NCI-H748 (cell line): ENCODE data around the gene DAPK1.

Experiments used
- DNase-seq: peaks from one replicate; lab custom pipeline; 2025; ENCODE audit not compliant: unreplicated experiment; lab: John Stamatoyannopoulos, UW

The DAPK1 gene

GRCh38 chr9:87516222-87516925 lies 18.7 kb downstream of the DAPK1 start:
- no peak for DNase-seq

DNA sequence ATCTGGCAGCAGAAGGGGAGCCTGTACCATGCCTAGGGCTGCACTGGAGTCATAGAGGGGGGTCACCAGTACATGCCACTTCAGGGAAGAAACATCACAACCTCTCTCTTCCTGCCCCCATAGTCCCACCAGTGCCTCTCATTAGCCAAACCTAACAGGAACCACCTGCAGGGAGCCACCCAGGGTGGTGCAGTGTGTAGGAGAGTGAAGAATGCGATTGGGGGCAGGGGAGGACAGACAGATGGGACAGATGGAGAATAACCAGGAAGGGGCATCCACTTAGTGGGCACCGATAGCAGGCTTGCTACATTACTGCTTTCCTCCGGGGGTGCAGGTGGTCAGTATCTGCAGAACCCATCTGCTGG lies 19.2 kb downstream of the DAPK1 start:
- DNase-seq = no peak

DNA sequence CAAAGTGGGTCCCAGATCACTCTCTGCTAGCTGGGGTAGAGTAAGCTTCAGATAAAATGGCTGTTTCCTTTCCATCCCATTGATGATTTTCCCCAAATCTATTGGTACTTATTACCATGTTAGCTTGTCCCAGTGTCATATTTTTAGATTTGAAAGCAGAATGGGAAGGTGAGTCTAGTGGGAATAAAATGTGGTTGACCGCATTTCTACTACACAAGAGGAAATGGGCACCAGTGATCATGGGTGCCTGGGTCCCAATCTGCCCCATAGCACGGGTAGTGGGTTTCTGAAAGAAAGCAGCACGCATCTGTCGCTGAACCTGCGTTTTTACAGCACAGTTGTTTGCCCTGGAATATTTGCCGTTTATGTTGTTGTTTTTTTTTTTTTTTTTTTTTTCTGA lies 20.1 kb downstream of the DAPK1 start:
- DNase-seq = no peak

GRCh38 chr9:87518702-87519335 lies 21.2 kb downstream of the DAPK1 start:
- no peak for DNase-seq

DNA sequence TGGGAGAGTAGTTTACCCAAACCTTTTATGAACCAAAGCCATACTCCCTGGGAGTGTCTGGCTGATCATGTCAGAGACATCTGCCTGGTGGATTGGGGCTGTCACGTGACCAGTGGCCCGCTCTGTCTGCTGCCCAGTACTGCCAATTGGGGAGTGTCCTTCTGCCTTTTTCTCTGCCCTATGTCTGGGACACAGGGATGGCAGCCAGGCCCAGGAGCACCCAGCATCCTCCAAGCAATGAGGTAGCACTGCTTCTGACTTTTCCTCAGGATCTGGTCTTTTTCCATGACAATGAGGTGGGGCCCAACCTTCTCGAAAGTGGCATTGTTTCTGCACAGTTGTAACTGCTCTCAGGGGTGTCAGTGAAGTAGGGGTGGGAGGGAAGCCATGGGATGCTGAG lies 21.8 kb downstream of the DAPK1 start:
- no peak for DNase-seq

DNA sequence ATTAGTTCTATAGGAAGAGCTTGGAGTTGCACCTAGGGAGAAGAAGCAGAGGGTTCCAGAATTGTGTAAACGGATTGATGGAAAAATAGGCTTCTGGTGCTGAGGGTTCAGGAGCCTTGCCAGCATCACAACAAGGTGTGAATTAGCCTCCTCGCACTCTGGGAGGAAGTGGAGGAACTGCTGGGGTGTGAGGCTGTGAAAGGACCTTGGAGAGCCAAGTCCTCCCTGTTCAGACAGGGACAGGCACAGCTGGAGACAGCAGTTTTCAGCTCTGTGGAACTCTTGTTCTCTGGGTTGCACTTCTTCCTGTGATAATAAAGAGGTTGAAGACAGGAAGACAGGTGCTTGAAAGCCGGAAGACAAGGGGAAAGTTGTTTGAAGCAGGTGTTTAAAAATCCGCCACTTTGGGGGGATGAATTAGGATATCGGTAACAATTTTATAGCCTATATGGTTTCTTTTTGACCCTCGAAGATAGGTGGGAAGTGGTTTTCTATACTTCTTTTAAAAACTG lies 22.6 kb downstream of the DAPK1 start:
- no peak for DNase-seq

GRCh38 chr9:87521834-87522233 lies 24.2 kb downstream of the DAPK1 start:
- DNase-seq = no peak

- no peak for DNase-seq
These were observed 26.4 kb downstream of the DAPK1 start for GRCh38 chr9:87524061-87524460.

GRCh38 chr9:87525546-87526303 lies 28.1 kb downstream of the DAPK1 start:
- no peak for DNase-seq

DNA sequence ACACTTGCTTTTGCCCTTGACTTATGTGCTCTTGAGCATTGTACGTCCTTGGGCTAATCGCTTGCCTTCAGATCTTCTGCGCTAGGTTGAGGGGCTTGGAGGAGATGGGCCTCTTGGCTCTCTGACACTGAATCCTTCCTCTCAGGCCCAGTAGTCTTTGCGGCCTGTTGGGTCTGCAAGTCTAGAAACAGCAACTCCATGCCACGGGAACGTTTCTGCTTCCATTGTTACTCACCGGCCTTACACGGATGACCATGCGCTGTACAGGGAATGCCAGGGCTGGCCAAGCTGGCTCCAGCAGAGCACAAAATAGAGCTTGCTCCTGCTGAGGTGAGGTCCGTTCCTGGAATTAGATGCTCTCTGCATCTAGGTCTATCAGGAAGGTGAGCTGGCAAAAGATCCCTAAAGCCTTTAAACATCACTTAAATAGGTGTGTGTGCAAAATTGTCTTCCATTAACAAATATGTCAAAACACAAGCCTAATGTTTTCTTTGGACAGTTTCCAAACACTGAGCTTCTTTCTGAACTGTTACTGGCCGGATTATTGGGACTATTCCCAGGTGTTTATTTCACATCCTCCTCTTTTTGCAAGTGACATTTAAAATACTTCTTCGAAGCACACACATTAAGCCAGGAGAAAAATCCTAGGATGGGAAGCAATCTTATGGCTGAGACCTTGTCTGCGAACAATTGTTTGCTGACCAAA lies 29.7 kb downstream of the DAPK1 start:
- DNase-seq = peak; percentile 87

DNA sequence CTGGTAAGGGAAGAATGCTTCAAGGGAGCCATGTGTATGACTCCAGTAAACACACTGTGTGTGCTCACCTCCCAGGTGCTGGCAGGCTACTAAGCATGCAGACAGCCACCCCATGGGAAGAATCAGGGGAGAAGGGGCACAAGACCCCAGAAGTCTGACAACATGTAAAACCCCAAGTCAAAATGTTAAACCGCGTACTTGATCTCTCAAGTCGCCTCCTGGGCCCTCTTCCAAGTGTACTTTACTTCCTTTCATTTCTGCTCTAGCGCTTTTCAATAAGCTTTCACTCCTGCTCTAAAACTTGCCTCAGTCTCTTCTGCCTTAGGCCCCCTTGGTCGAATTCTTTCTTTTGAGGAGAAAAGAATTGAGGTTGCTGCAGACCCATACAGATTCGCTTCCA lies 31.3 kb downstream of the DAPK1 start:
- no peak for DNase-seq

DNA sequence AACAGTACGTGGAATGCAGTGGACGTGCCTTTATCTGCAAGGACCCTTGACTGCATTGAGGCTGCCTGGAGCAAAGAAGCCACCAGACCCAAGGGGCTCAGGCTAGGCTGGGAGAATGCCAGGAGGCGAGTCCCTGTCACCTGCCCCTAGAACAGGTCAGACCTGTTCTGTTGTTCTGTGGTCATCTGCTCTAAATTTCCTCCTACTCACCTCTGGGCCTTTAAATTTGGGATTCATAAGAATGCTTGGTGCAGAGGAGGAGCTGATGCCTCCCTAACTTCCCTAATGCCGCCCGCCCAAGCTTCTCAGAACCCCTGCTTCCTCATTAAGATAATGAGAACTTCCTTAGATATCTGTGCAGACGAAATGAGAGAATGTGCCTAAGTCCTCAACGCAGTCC lies 32.0 kb downstream of the DAPK1 start:
- no peak for DNase-seq

DNA sequence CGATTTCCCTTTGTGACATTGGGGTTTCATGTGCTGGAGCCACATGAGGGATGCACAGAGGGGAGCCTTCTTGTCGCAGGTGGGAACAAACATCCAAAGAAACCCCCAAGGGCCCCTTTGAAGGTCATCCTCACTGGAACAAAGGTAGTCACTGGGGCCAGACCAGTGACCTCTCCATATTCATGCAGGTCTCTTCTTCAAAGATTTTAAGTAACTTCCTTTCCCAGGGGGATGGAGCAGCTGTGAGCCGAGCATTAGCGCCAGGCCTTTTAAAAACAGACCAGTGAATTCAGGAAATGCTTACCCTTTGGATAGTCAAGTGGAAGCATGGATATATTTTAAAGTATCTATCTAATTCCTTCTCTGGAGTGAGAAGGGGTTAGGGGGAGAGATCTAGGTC lies 33.0 kb downstream of the DAPK1 start:
- no peak for DNase-seq

DNA sequence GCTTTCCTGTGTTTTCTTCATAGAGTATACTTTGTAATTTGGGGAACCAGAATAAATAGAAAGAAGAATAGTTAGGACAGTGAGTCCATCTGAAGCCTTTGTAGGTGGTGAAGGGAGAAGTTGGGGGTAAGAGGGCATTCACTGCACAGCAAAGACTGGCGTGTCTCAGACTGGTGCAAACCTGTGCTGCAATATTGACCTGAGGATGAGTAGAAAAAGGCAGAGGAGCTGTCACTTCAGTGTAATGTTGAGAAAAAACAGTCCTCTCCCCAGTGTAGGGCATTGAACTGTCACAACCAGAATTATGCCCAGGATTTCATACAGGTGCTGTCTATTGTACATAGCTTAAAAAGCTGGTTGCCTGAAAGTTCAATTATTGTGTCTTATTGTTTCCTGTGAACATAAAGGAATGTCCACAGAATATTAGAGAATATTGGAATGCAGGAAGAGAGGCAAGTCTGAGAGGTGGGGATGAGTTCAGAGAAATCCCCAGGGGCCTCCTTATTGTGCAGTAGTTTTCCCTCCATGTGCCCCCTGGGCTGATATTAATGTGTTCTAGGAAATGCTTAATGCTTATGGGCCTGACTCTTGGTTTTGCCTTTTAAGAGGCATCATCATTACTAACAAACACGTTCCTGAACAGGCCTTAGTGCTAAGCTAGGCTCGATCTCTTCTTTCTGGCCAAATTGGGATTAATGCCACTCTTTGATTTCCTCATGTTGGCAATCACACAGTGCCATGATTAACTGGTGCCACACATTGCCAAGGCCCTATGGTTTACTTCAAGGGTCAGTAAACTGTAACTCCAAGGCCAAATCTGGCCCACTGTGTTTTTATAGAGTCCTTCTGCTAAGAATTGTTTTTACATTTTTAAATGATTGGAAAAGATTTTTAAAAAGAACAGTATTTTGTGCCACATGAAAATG lies 34.0 kb downstream of the DAPK1 start:
- DNase-seq = no peak

DNA sequence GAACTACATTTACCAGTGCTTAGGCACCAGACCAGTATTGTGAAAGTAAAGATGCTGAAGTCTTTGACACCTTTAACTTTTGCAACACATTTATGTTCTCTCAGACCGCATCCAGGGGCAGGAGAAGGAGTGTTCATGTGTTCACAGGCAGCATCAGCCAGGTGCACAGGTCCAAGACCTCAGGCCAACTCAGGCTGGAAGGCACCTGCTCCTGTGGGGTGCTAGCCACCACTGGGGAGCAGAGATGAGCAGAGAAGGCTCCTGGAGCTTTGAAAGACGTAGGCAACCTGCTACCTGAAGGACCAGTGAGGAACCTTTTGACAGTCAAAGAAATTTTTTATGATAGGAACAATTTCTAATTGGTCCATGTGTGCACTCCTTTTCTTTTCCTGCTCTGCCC lies 35.6 kb downstream of the DAPK1 start:
- no peak for DNase-seq

GRCh38 chr9:87534036-87534435 lies 36.4 kb downstream of the DAPK1 start:
- no peak for DNase-seq

- DNase-seq = no peak
These were observed 37.3 kb downstream of the DAPK1 start for GRCh38 chr9:87534957-87535356.

DNA sequence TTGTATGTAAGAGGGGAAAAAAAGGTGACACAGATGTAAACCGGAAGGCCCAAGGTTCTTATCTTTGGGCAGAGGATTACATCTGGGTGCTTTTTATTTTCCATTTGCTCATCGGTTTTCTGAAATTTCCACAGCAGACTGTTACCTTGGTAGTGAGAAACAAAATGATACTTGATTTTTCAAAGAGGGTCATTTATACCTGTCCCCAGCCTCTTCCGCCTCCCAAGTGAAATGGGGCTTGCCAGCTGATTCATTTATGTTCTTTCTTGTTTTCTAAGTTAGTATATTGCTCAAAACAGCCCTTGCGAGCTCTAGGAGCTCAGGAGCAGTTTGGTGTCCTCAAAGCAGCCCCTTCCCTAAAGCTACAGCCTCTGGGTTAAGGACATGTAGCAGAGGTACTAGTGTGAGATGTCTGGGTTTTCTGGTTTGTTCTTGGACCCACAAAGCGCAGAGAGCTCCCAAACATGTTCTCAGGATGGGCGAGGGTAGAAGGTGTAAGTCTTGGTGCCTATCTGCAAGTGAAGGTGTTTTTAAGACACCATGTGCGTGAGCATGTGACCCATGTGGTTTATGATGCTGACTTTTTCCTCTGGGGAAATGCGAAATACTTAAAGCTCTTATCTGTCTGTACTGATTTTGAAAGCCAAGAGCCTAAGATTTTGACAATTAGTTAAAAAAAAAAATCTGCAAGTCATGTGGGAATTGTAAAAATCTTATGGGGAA lies 38.3 kb downstream of the DAPK1 start:
- DNase-seq = no peak

DNA sequence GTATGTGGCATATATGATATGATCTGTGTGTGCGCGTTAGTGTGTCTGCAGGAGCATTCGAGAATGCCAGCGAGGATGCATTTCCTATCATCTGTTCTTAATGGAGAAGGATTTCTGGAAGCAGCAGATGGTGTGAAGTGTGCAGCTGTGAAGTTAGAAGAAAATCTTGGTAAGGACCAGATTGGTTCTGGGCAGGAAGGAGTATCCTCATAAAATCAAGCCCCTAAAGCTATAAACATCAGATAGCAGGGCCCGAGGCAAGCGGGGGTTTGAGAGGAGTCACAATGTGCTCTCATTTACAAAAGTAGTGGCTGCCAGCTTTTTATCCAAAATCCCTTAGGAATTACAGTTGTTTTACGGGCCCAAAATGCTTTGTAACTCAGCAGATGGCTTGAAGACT lies 40.0 kb downstream of the DAPK1 start:
- no peak for DNase-seq
